SW 1271 (cell line): ENCODE results near the gene CUL3.

Experiments
- DNase-seq, 2 experiments: peaks; one replicate each; lab custom pipeline; 2025; lab: John Stamatoyannopoulos, UW

CUL3 gene

GRCh38 chr2:224472137-224472536, 113.0 kb downstream of the CUL3 start:
- no peak for DNase-seq

- DNase-seq: no peak
These were observed 115.7 kb downstream of the CUL3 start for GRCh38 chr2:224469374-224469964.

GRCh38 chr2:224466304-224466895, 118.8 kb downstream of the CUL3 start:
- no peak for DNase-seq

- DNase-seq: no peak
These were observed 123.8 kb downstream of the CUL3 start for GRCh38 chr2:224461391-224461790.

- no peak for DNase-seq
These were observed 127.6 kb downstream of the CUL3 start for GRCh38 chr2:224457408-224458096.

- no peak for DNase-seq
These were observed 131.3 kb downstream of the CUL3 start for GRCh38 chr2:224453892-224454291.

GRCh38 chr2:224449212-224450147, 135.7 kb downstream of the CUL3 start:
- DNase-seq: no peak

GRCh38 chr2:224448236-224448635, 136.9 kb downstream of the CUL3 start:
- no peak for DNase-seq

GRCh38 chr2:224444783-224445182, 140.4 kb downstream of the CUL3 start:
- DNase-seq: no peak

- no peak for DNase-seq
These were observed 141.1 kb downstream of the CUL3 start for GRCh38 chr2:224444021-224444420.

- no peak for DNase-seq
These were observed 142.8 kb downstream of the CUL3 start for GRCh38 chr2:224442071-224442967.

GRCh38 chr2:224440988-224441387, 144.2 kb downstream of the CUL3 start:
- no peak for DNase-seq

GRCh38 chr2:224438726-224439125, 146.4 kb downstream of the CUL3 start:
- DNase-seq: no peak

- no peak for DNase-seq
These were observed 148.5 kb downstream of the CUL3 start for GRCh38 chr2:224436634-224437033.

- no peak for DNase-seq
These were observed 150.5 kb downstream of the CUL3 start for GRCh38 chr2:224434618-224435017.

- DNase-seq: no peak
These were observed 151.7 kb downstream of the CUL3 start for GRCh38 chr2:224433442-224433841.

- no peak for DNase-seq
These were observed 153.1 kb downstream of the CUL3 start for GRCh38 chr2:224432003-224432579.

GRCh38 chr2:224429441-224429810, 155.7 kb downstream of the CUL3 start:
- no peak for DNase-seq

GRCh38 chr2:224428787-224429440, 156.2 kb downstream of the CUL3 start:
- DNase-seq: no peak

- DNase-seq: no peak
These were observed 157.7 kb downstream of the CUL3 start for GRCh38 chr2:224427471-224427870.

GRCh38 chr2:224426656-224427055, 158.5 kb downstream of the CUL3 start:
- DNase-seq: no peak
